DMS53 (cell line): ENCODE results near the gene PTP4A2.

Source experiments
- DNase-seq: peaks from one replicate; lab custom pipeline; 2025; lab: John Stamatoyannopoulos, UW

Gene PTP4A2

DNA sequence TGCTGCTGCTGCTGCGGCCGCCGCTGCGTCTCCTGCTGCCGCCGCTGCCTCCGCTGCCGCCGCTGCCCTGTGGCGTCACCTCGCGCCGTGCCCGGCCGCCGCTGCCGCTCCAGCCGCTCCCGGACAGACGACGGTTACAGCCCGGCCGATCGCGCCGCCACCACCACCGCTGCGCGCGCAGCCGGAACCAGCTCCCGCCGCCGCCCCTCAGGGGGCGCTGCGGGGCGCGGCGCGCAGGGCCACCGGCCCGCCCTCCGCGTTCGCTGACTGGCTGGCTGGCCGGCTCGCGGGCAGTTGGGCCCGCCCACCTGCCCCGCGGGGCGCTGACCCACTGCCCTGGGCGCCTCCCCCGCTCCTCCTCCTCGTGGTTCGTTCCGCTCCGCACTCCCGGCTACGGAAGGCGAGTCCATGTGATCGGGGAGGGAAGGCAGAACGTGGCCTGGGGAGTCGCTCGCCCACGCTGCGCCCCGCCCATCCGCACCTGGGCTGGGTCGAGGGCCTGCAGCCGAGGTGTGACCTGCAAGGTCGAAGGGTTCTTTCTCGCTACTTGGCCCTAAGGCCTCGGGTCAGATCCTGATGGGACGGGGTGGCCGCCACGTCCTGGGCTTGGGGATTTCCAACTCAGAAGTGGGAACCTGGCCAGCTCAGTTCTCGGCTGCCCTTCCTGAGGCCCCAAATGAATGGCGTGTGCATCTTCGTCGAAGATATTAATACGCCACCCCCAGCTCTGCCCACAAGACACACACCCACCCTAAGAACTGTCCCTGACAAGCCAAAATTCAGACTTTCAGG is at the start of gene PTP4A2:
PTP4A2 (minus strand) TSS at position 185 of the 792 bp plus-strand sequence. CDS start 19,303 bp downstream, outside the sequence.
- DNase-seq, result peak; percentile 99

DNA sequence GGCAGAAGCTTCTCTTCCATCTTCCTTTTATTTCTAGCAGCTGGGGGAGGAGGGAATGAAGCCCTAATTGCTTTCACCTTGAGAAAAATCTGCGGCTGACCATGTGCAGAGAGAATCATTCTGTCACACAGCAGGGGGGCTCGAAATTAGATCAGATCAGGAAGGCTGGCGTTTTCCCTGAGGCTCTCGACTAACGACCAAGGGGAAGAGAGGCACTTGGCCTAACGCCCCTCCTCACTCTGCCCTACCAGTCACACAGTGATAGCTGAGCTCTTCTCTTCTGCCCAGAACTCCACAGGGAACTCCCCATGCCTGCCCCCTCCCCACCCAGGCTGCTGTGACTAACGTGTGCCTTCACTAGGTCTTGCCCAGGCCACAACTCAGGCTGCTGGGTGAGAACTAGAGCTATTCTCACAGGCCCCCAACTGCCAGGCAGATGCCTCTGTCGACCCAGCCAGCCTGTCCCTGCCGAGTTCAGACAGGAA is 49.0 kb upstream of the PTP4A2 start:
- no peak for DNase-seq

DNA sequence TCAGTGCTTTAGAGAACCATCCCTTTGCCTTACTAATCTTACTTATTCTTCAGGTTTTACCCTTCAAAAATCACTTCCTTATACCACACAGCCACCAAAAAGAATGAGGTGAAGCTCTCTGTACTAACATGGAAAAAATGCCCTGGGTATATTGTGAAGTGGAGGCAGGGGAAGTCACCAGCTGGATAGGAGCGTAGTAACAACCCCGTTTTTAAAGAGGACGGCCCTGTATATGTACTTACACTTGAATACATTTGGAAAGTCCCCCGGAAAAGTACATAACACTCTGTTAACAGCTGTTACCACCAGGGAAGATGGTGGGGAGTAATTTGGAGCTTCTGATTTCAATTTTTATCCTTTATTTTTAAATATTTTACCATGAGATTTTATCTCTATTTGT is 47.3 kb upstream of the PTP4A2 start:
- peak; percentile 48 for DNase-seq

DNA sequence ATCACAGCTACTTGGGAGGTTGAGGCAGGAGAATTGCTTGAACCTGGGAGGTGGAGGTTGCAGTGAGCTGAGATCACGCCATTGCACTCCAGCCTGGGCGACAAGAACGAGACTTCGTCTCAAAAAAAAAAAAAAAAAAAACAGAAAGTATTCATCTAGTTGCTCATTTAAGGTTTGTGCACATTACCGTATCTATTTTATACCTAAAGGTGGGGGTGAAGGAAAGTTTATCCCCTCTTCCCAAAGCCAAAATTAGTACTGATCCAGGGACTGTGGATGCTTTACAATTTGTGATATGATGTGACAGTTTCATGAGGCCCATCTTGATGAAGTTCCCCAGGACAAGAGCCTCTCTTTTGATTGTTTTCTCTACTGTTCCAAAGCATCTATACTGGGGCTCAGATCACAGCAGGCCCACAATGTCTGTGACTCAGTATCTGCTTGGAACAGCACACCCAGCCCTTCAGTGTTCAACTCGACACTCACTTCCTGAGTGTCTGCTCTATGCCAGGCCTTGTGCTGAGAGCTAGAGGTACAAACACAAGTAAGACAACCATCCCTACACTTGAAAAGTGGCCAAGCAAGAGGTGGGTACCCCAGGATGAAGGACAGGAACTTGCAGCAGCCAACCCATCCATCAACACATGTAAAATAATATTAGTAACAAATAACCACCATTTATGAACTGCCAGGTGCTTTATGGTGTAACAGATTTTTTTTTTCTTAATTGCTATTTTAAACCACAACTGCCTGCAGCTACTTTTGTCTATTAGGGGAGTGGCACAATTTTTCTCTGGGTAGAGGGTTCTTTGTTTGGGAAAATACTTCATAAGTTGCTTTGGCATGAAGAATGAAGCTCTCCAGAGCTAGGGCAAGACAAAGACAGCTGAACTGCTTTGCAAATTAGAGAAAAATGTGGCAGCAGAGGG is 46.5 kb upstream of the PTP4A2 start:
- peak; percentile 18 for DNase-seq

DNA sequence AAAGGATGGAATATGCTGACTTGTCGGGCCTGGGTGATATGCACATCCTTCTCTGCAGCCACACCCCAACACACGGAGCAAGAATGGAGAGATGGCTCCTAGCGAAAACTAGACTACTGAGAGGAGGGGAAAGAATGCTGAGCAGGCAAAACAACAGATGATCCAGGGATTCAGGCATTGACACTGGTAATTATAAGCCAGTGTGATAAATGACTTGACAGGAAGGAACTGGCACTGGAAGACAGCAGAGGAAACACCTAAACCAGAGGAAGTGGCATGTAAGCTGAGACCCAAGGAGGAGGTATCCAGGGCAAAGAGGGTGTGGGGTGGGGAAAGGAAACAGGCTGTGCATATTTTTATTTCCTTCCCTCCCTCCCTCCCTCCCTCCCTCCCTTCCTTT is 43.8 kb upstream of the PTP4A2 start:
- no peak for DNase-seq

DNA sequence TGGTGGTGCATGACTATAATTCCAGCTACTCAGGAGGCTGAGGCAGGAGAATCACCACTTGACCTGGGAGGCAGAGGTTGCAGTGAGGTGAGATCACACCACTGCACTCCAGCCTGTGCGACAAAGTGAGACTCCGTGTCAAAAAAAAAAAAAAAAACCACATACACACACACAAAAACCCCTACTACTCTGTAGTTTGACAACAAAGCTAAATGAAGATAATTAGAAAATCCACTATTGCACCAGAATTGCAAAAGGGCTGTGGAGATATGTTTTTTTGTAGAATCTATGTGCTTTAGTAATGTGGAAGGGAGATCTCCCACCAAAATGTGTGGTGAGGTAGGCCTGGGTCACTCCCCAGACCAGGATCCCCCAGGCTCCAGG is 43.3 kb upstream of the PTP4A2 start:
- DNase-seq, result no peak

DNA sequence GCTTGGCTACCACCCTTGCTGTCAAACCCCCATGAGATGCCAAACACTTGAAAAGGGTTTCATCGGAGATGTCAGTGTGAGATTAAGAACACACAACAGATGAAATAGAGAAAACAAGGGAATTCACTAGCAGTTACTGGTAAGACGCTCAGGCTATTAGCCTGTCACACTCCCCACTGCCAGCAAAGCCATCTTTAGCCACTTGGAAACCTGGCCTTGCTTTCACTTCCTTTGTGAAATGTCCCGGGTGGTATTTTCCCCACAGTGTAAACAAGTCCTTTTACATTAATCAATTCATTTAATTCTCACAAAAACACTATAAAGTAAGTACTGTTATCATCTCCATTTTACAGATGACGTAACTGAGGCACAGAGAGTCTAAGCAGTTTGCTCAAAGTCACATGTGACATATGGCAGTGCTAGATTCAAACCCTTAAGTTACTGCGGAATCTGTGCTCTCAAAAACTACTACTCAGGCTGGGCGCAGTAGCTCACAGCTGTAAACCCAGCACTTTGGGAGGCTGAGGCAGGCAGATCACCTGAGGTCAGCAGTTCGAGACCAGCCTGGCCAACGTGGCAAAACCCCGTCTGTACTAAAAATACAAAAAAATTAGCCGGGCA is 42.8 kb upstream of the PTP4A2 start:
- DNase-seq, result no peak

DNA sequence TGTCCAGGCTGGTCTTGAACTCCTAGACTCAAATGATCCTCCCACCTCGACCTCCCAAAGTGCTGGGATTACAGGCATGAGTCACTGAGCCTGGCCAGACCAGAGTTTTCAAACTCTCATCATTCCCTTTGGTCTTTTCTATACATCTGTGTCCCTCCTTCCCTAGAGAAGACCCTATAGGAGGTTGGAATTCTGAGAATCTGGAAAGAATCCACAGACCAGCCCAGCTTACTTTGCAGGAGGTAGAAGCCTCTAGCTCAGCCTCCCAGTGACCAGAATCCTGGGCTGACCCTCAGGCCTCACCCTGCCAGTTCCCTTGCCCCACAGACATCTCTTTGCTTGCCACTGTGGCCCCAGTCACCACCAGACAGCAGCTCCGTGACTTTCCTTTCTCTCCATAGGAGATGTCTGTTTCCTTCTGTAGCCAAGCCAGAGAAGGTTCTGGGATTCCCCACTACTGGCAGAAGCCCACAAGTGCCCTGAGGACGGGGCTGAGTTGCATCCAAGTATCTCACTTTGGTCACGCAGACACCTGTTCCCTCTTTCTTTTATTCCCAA is 40.8 kb upstream of the PTP4A2 start:
- DNase-seq, result no peak

DNA sequence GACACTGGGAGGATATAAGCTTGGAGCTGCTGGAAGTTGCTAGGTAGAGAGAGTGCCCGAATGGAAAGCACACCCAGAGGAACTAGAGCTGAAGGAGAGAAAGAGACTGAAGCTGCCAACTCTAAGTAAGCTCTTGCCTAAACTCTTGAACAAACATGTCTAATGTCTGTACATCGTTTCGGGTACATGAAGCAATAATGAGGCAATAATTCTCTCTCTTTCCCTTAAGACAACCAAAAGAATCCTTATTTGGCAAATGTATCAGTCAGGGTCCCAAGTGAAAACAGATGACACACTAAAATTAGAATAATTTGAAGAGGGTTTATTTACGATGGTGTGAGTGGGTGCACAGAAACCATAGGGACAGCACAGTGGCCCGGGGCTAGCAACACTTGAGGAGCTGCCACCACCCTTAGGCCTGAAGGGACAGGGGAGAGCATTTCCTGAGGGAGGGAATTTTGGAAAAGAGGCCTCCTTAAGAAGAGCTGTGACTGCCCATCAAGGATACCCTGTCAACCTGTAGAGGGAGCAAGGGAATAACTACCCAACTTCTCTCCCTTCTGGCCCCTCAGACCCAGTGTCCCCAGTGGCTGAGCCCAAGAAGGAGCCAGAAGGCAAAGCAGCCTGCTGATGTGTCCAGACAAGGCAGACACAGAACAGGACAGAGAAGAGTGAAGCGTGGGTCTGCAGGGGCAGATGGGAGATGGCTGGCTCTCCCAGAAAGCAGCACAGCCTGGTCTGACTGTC is 39.4 kb upstream of the PTP4A2 start:
- peak; percentile 35 for DNase-seq

DNA sequence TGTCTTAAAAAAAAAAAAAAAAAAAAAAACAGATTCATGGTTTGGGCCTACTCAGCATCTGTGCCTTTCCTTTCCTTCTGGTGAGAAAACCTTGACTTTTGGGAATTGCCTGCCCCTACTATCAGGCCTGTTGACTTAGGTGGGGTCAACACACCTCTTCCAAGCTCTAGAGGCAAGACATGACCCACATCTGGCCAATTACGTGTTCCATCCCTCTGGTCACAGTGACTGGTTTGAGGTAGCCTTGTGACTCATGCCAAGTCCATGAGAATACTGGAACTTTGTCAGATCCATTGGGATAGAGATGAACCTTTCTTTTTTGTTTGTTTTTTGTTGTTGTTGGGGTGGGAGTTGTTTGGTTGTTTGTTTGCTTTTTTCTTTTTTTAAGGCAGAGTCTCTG is 38.2 kb upstream of the PTP4A2 start:
- DNase-seq, result no peak

DNA sequence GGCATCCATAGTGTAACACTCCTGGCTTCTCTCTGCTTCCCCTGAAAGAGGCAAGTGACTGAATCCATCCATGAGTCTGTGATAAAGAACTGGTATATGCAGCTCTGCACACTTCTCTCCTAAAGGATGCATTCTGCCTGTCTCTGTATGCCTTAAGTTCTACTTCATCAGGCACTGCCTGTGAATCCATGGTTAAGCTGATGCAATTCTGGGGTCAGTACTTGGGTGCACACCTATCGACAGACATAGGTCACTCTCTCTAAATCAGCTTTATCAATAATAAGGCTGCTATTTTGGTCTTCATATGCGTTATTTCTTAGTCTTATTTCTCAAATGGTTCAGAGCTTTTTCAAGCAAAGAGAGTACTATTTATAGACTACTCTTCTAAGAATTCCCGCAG is 32.7 kb upstream of the PTP4A2 start:
- DNase-seq, result no peak

DNA sequence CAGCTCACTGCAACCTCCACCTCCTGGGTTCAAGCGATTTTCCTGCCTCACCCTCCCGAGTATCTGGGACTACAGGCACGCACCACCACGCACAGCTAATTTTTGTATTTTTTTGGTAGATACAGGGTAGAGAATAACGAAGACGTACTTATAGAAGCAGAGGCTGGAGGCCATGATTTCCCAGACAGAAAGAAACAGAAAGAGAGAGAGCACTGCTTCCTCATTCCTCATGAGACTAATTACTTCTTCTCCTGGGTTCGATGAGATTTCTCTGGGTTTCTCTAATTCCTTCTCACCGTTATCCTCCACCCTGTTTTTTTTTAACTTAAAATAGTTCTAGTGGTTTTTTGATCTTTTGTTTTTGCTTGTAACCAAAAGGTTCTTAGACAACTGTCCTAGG is 23.4 kb upstream of the PTP4A2 start:
- no peak for DNase-seq

DNA sequence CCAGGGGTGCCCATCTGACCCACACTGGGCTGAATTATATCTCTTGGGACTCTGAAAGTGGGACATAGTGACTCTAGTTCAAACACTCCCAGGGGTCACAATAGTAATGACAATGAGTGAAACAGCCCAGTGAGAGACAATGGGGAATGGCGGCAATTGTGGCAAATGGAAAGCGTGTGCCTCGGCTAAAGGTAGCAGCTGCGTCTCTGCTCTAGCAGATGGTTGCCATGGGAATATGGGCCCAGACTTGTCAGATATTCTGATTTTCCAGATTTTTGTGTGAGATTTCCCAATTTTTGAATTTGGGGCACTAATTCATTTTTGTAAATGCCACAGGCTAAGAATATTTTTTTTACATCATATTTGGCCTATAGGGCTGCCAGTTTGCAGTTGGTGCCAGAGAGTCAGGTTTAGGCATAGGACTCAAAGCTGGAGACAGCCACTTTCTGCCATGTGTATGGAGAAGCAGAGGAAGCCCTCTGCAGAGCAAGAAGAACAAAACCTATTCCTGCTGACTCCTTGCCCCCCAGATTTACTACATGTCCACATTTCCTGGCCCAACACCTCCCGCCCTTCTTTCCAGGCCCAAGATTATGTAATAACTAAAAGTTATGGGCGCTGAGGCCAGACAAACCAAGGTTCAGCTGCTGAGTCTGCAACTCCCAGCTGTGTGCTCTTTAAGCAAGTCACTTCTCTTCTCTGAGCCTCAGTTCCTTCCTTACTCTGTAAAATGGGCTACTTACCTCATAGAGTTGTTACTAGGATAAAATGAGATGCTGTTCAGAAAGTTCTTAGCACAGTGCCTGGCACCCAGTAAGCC is 21.6 kb upstream of the PTP4A2 start:
- no peak for DNase-seq

DNA sequence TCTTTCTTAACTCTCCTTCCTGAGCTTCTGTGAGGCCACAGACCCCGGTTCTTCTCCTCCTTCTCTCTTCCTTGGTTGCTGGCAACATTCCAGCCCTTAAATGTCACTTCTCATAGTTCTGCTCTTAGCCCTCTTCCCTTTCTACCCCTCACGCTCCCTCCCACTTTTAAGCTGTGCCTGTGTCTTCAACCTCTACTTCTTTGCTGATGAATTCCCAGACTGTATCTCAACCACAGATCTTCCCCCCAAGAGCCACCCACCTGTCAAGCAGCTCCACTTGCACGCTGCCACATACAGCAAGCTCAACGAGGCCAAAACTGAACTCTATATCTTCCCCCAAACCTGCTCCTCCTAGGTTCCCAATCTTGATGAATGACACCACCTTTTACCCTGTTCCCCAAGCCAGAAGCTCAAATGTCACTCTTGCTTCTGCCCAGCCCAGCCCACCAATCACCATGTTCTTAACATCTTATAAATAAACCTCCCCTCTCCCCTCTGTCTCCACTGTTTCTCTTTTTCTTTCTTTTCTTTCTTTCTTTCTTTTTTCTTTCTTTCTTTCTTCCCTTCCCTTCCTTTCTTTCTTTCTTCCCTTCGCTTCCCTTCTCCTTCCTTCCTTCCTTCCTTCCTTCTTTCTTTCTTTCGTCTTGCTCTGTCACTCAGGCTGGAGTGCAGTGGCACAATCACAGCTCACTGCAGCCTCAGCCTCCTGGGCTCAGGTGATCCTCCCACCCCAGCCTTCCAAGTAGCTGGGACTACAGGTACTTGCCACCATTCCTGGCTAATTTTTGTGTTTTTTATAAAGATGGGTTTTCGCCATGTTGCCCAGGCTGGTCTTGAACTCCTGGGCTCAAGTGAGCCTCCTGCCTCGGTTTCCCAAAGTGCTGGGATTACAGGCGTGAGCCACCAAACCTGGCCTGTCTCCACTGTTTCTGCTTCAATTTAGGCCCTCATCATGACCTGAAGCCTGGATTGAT is 19.8 kb upstream of the PTP4A2 start:
- no peak for DNase-seq

DNA sequence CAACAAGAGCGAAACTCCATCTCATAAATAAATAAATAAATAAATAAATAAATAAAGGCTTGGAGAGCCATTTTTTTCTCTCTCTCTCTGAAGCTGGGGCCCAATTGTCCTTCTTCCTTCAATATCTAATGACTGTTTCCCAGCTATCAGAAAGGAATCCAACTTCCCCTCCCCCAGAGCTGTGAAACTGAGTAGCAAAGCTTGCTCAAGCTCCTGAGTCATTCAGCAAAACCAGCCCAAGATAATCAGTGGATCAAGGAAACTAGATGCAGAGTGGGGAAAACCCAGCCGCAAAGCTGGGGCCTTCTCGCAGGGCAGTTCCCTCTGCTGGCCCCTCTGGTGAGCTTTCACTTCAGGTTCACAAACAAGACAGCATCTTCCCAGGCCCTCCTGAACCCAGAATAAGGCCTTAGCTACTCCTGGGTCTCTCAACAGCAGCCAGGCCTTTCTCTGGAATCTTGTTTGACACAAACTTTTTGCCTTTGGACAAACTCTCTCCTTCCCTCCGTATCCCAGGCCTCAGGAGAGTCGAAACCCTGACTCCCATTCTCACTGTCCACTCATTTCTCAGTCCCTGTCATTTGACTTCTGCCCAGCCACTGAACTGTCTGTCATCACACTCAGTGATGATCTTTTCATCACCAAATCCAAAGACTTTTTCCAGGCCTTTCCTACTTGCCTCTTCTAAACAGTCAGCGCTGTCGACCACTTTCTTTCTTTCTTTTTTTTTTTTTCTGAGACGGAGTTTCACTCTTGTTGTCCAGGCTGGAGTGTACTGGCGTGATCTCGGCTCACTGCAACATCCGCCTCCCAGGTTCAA is 18.0 kb upstream of the PTP4A2 start:
- peak; percentile 78 for DNase-seq

DNA sequence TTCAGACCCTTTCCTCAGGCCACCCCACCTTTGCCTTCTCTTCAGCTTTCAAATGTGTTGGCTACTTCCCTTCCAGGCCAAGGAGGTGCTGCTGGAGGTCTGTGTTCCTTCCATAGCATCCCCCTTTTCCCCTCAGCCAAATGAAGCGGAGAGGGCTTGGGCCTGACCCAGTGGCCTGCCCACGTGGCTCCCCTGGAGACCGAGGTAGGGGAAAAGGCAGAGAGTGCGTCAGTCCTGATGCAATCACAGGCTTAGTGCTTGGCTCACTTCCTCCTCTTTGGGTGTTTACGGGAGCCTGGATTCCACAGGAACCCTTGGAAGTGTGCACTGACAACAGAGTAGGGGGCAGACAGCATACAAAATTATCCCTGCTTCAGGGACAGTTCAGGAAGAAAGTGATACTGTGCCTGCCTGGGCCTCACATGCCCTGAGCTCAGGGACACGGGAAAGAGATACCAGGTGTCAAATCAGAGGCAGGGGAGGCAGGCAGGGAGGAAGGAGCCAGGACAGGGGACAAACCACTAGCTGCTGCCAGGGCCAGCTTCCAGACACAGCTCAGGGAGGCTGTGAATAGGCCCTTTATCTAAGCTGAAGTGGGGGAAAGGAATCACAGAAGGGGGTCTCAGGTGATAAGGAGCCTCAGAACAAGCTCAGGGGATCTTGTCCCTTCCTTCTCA is 16.6 kb upstream of the PTP4A2 start:
- peak; percentile 41 for DNase-seq

DNA sequence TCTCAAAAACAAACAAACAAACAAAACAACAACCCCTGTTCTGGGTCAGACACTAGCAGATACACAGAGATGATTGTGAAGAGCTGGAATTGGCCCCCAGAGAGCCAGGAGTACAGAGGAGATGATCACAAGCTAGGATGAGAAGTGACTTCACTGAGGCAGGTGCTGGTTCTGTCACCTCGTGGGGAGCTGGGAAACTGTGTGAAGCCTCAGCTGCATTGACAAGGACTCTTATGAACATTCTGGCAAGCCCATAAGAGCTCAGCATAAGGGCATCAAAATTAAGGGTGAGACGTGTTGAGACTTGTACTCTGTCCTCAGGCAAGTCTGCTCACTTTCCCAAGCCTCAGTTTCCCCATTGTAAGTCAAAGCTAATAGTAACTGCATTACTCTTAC is 14.7 kb upstream of the PTP4A2 start:
- peak; percentile 13 for DNase-seq

DNA sequence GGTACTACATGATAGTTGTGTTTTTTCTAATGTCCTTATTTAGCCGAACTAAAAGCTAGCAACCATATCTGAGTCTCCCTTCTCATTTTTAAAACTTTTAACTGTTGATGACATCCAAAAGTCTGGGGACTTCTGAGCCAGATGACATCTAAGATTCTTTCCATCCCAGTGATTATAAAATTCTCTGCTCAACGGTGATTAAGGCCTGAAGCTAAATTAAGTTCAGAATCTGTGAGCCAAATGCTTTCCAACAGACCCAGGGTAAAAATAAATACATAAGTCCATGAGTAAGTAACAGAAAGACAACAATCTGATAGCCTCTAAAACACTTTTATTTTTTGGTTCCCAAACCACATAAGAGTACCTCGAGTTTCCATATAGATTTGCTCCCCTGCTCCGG is 13.1 kb upstream of the PTP4A2 start:
- DNase-seq, result no peak
